Muscle layer of duodenum (tissue), 2 donors: ENCODE data around the gene PECR.
A peak's percentile ranks its signal among the peaks of the same experiment; 100 is the strongest.

ENCODE experiments used
- H3K27ac ChIP-seq: one replicate; pipeline ENCODE4 v1.7.0; 2013; ENCODE audit warnings: mild to moderate bottlenecking, low read length
- H3K27me3 ChIP-seq: one replicate; pipeline ENCODE4 v1.7.0; 2013; ENCODE audit warnings: low read depth, mild to moderate bottlenecking, control low read depth, low read length
- H3K36me3 ChIP-seq, 2 donors: one replicate each; pipeline ENCODE4 v1.7.0; 2013; ENCODE audit warnings: low read length in 2 of 2, control low read depth in 1 of 2, mild to moderate bottlenecking in 1 of 2; ENCODE audit not compliant: insufficient read depth in 2 of 2, control insufficient read depth in 1 of 2
- H3K4me1 ChIP-seq, 2 donors: one replicate each; pipeline ENCODE4 v1.7.0; 2013; ENCODE audit warnings: low read length in 2 of 2, mild to moderate bottlenecking in 2 of 2, control low read depth in 1 of 2, moderate library complexity in 1 of 2; ENCODE audit not compliant: insufficient read depth in 2 of 2, control insufficient read depth in 1 of 2
- H3K4me3 ChIP-seq, 2 donors: one replicate each; pipeline ENCODE4 v1.7.0; 2013; ENCODE audit warnings: low read length in 2 of 2, low read depth in 1 of 2, mild to moderate bottlenecking in 1 of 2
- H3K9me3 ChIP-seq, 2 donors: one replicate each; pipeline ENCODE4 v1.7.0; 2013; ENCODE audit warnings: low read length in 2 of 2, control low read depth in 1 of 2, mild to moderate bottlenecking in 1 of 2; ENCODE audit not compliant: control insufficient read depth in 1 of 2
- donor health status: healthy.

PECR gene

GRCh38 chr2:216081487-216082116 is at the start of gene PECR, which contains the start of gene TMEM169:
PECR (minus strand) TSS chr2:216081809; CDS start chr2:216081741, 68 bp downstream.
TMEM169 (plus strand) TSS chr2:216081919; CDS start chr2:216095964, 14,045 bp downstream.
- no peaks in the 10 kb centered on the region for H3K9me3 ChIP-seq
- peaks cover 0 to 17% of the 10 kb centered on the region in 2 donors for H3K4me1 ChIP-seq
- no peak within 1 kb of the TSS for H3K27ac ChIP-seq
- H3K36me3 ChIP-seq, result no peaks in the 10 kb centered on the region
- peak within 1 kb of the TSS; percentile 82 to 89 for H3K4me3 ChIP-seq
- H3K27me3 ChIP-seq, result no peaks in the 10 kb centered on the region

DNA sequence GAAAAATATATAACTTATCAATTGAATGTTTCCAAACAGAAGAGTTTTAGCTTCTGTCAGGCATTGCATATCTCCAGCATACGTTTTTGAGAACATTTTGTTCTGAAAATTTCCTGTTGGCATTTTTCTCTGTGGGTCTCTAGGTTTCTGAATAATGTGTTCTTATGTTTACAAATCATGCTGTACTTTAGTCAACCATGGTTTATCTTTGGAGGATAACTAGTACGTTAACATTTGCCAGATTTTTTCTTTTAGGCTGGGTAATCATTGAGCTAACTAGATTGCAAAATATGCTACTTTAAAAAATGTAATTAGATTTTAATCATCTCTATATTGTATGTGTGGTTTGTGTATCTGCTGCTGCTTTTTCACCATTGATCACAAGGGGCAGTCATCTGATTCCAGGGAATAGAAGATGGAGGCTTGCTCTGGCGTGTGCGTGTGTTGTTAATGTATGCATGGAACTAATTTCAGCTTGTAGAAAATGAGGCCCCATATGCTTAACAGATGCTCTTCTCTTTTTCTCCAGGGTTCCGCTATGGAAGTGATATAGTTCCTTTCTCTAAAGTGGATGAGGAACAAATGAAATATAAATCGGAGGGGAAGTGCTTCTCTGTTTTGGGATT is 48.9 kb upstream of the PECR start:
- Histone ChIP-seq H3K4me3 (no peak overlapping the region), H3K27me3 (no peaks in the 10 kb centered on the region), H3K9me3 (no peaks in the 10 kb centered on the region), H3K36me3 (peaks cover 68% of the 10 kb centered on the region in 2 donors), H3K27ac (no peak overlapping the region), H3K4me1 (no peaks in the 10 kb centered on the region)

DNA sequence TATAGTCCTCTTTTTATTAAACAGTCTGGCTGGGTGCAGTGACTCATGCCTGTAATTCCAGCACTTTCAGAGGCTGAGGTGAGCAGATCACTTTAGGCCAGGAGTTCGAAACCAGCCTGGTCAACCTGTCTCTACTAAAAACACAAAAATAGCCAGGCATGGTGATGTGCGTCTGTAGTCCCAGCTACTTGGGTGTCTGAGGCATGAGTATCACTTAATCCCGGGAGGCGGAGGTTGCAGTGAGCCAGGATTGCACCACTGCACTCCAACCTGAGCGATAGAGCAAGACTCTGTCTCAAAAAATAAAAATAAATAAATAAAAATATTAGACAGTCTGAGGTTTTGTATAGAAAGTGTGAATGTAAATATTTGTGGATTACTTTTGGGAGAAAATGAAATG is 45.3 kb upstream of the PECR start:
- Histone ChIP-seq H3K9me3 (no peaks in the 10 kb centered on the region), H3K4me1 (no peaks in the 10 kb centered on the region), H3K27me3 (no peaks in the 10 kb centered on the region), H3K27ac (no peak overlapping the region), H3K4me3 (no peak overlapping the region), H3K36me3 (peaks cover 65 to 70% of the 10 kb centered on the region in 2 donors)

DNA sequence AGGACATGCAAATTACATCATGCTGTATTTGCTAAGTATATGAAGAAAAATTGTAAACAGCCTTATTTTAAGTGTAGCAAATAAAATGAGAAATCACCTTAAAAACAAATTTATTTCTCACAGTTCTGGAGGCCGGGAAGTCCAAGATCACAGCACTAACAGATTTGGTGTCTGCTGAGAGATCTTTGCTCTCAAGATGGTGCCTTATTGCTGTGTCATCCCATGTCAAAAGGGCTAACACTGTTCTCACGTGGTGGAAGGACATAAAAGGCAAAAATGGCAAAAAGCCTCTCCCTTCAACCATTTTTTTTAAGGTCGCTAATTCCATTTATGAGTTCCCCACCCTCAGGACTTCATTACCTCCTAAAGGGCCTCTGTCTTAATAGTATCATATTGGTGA is 39.6 kb upstream of the PECR start:
- Histone ChIP-seq H3K9me3 (no peaks in the 10 kb centered on the region), H3K27me3 (no peaks in the 10 kb centered on the region), H3K4me3 (no peak overlapping the region), H3K4me1 (peaks cover 0 to 20% of the 10 kb centered on the region in 2 donors), H3K27ac (no peak overlapping the region), H3K36me3 (peaks cover 77 to 78% of the 10 kb centered on the region in 2 donors)

DNA sequence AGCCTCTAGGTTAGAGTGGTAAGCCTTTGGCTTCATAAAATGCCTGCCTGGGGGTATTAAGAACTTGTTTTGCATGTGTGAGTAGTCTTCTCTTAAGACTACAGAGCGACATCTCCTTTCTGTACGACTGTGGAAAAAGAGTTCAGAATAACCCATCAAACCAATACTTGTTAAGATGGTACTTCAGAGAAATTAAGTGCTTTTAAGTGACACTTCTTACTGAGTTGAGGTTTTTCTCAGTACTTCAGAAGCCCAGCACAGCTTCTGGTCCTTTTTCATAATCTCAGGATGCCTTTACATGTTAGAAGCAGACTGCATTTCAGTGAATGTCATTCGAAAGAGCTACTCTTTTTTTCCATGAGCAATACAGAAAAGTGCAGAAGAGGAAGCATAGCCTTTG is 38.4 kb upstream of the PECR start:
- no peak overlapping the region for H3K27ac ChIP-seq
- no peak overlapping the region for H3K4me3 ChIP-seq
- H3K27me3 ChIP-seq, result no peaks in the 10 kb centered on the region
- no peaks in the 10 kb centered on the region for H3K9me3 ChIP-seq
- H3K4me1 ChIP-seq, result peaks cover 0 to 29% of the 10 kb centered on the region in 2 donors
- peaks cover 66 to 68% of the 10 kb centered on the region in 2 donors for H3K36me3 ChIP-seq

DNA sequence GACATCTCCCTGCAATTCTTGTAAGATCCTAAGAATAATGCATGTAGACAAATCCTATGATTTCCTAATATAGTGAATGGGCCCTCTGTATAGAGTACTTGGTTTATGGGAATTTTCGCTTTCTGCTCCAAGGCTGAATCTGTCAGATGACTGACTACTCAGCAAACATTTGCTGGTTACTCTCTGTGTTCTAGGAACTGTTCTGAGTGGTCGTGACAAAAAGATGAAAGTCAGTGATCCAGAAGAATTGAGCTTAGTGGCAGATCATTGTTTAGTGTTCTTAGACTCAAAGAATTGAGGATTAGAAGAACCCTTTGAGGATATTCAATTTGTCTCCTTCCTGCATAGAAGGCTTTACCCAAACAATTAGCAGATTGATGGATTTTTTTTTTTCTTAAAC is 37.5 kb upstream of the PECR start:
- Histone ChIP-seq H3K36me3 (peaks cover 63% of the 10 kb centered on the region in 2 donors), H3K27ac (no peak overlapping the region), H3K4me1 (peaks cover 4 to 34% of the 10 kb centered on the region in 2 donors)

GRCh38 chr2:216118474-216118873 is 36.9 kb upstream of the PECR start:
- H3K27me3 ChIP-seq, result no peaks in the 10 kb centered on the region
- peaks cover 6 to 35% of the 10 kb centered on the region in 2 donors for H3K4me1 ChIP-seq
- no peak overlapping the region for H3K27ac ChIP-seq
- no peak overlapping the region for H3K4me3 ChIP-seq
- peaks cover 64 to 65% of the 10 kb centered on the region in 2 donors for H3K36me3 ChIP-seq
- no peaks in the 10 kb centered on the region for H3K9me3 ChIP-seq

More for the DNA sequence above, 37.5 kb upstream of the PECR start:
- no peak overlapping the region for H3K4me3 ChIP-seq
- no peaks in the 10 kb centered on the region for H3K27me3 ChIP-seq
- no peaks in the 10 kb centered on the region for H3K9me3 ChIP-seq

DNA sequence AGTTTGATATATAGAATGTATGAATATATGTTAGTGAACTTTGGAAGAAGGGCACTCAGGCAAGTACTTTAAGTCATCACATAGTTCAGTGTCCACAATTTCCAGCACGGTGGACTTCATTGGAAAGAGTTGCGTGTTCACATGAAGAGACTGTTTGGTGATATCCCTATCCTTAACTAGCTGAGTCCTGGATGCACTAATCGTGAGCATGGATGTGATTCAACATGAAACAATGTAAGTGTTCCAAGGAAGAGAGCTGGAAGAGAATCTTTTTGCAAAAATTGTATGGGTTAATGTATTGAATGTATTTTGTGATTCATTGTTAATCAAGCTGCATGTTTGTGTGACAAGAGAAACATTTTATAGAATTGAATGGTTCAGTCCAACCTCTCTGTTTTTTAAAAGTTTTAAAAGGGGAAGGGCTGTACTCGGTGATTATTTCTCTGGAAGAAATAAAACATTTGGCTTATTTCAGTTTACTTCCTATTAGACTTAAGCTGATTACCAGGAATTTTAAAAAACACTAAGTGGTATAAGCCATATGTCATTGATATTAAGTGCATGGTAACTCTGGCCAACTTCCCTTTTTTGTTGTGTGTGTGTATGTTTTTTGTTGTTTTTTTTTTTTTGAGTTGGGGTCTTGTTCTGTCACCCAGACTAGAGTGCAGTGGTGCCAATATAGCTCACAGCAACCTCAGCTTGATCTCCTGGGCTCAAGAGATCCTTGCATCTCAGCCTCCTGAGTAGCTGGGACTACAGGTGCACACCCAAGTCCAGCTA is 36.1 kb upstream of the PECR start:
- Histone ChIP-seq H3K4me3 (no peak overlapping the region), H3K27me3 (no peaks in the 10 kb centered on the region), H3K36me3 (peaks cover 65 to 68% of the 10 kb centered on the region in 2 donors), H3K4me1 (peaks cover 6 to 35% of the 10 kb centered on the region in 2 donors), H3K9me3 (no peaks in the 10 kb centered on the region), H3K27ac (no peak overlapping the region)

DNA sequence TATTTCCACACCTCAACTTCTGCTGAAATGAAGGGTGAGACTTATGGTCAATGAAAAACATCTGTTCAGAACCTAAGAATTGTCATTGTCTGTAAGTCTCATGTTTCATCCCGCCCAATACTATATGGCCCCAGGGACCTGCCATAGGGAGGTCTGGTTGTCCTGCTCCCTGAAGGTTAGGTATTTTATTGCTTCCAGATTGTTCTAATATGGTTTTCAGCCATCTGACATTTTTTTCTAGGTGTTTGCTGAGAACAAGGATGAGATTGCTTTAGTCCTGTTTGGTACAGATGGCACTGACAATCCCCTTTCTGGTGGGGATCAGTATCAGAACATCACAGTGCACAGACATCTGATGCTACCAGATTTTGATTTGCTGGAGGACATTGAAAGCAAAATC is 34.8 kb upstream of the PECR start:
- Histone ChIP-seq H3K36me3 (peaks cover 57 to 68% of the 10 kb centered on the region in 2 donors), H3K9me3 (no peaks in the 10 kb centered on the region), H3K4me3 (no peak overlapping the region), H3K4me1 (peaks cover 11 to 43% of the 10 kb centered on the region in 2 donors), H3K27me3 (no peaks in the 10 kb centered on the region), H3K27ac (no peak overlapping the region)

DNA sequence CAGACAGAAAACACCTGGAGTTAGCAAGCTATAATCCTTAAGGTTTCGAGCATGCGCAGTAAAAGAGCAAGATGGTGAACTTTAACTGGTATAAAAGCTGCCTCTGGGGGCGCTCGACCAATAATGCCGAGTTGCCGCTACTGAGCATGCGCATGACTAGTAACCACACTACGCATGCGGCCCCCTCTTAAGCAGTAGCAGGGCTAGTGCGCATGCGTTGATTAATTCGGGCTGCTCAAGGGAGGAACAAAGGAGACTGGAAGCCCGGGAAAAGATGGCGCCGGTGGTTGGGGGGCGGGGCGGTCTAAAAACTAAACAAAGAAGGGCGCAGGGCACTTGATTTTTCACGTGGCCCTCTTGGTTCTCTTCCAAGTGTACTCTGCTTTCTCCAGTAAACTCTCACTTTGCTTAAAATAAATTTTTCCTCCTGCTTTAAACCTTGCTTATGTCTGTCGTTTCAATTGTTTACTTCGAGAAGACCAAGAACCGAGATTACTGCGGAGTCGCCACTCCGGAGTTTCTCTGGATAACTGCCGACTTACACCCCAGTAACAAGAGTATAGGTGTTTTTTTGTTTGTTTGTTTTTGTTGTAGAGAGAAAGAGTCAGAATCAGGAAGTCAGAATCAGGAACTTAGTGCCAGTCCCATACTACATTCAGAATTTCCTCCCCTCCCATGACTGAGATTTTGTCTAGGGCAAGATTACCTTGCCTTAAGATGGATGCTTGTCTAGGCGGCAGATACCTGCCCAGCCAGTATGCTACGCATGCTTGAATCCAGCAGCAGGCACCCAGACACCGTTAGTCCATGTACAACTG is 33.3 kb upstream of the PECR start:
- peaks cover 17 to 56% of the 10 kb centered on the region in 2 donors for H3K4me1 ChIP-seq
- peak overlapping the region; percentile 85 for H3K27ac ChIP-seq
- no peaks in the 10 kb centered on the region for H3K9me3 ChIP-seq
- peak overlapping the region; percentile 71 to 88 for H3K4me3 ChIP-seq
- H3K27me3 ChIP-seq, result no peaks in the 10 kb centered on the region
- peaks cover 43 to 61% of the 10 kb centered on the region in 2 donors for H3K36me3 ChIP-seq

GRCh38 chr2:216114382-216114713 is 32.7 kb upstream of the PECR start:
- peaks cover 37 to 56% of the 10 kb centered on the region in 2 donors for H3K36me3 ChIP-seq
- H3K9me3 ChIP-seq, result no peaks in the 10 kb centered on the region
- peaks cover 17 to 59% of the 10 kb centered on the region in 2 donors for H3K4me1 ChIP-seq
- H3K27ac ChIP-seq, result peak overlapping the region; percentile 6
- peak overlapping the region in 1 of 2 donors; percentile 71 for H3K4me3 ChIP-seq
- H3K27me3 ChIP-seq, result no peaks in the 10 kb centered on the region
